PC-9 (cell line): Measurements from ENCODE around the gene DHPS.

Source experiments
- EZH2 ChIP-seq: fragments of 200-600 bp; sonication (generic); IDR thresholded peaks from 2 replicates; pipeline ENCODE4 v1.8.0; 2017; ENCODE audit warnings: antibody characterized with exemption, low read depth
- TF ChIP-seq, protein P1 (sequence below): fragments of 200-600 bp; sonication (generic); conservative IDR thresholded peaks from 2 replicates; pipeline ENCODE4 v1.6.1; 2017; ENCODE audit warnings: mixed run types, antibody characterized with exemption, mild to moderate bottlenecking, moderate library complexity

DNA sequence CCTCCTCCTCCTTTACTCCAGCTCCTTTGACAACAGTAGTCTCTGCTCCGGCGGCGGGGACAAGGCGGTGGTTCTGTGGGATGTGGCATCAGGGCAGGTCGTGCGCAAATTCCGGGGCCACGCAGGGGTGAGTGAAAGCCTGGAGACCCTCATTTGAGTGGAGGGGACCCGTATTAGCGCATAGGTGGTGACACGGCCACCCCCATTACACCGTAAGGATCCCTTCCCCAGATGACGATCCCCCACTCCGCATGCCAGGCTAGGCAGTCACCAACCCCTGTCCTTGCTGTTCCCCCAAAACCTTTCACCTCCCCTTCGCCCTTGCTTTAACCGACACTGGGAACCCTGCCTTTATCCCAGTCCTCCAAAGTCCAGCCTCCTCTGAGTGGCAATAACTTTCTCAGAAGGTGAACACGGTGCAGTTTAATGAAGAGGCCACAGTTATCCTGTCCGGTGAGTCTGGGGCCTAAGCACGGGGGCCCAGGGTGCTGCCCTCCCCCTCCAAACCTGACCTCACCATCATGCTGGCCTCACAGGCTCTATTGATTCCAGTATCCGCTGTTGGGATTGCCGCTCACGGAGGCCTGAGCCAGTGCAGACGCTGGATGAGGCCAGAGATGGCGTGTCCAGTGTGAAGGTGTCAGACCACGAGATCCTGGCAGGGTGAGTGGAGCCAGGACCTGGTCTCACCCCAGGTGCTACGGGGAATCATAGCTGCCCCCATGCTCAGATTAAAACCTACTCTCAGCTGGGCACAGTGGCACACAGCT is 11.3 kb downstream of the DHPS start:
- TF ChIP-seq EZH2: no peak
- TF ChIP-seq, protein P1, sequence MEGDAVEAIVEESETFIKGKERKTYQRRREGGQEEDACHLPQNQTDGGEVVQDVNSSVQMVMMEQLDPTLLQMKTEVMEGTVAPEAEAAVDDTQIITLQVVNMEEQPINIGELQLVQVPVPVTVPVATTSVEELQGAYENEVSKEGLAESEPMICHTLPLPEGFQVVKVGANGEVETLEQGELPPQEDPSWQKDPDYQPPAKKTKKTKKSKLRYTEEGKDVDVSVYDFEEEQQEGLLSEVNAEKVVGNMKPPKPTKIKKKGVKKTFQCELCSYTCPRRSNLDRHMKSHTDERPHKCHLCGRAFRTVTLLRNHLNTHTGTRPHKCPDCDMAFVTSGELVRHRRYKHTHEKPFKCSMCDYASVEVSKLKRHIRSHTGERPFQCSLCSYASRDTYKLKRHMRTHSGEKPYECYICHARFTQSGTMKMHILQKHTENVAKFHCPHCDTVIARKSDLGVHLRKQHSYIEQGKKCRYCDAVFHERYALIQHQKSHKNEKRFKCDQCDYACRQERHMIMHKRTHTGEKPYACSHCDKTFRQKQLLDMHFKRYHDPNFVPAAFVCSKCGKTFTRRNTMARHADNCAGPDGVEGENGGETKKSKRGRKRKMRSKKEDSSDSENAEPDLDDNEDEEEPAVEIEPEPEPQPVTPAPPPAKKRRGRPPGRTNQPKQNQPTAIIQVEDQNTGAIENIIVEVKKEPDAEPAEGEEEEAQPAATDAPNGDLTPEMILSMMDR: no peak
